HCT116 (cell line): Measurements from ENCODE around the gene HTR7.

Experiments
- CBX3 ChIP-seq: IDR thresholded peaks from 2 replicates; pipeline ENCODE4 v1.6.1; 2012; ENCODE audit warnings: low read depth
- CEBPB ChIP-seq: IDR thresholded peaks from 2 replicates; pipeline ENCODE4 v1.6.1; 2012; ENCODE audit warnings: low read depth
- EGR1 ChIP-seq: IDR thresholded peaks from 2 replicates; pipeline ENCODE4 v1.6.1; 2012; ENCODE audit warnings: low read depth
- EZH2phosphoT487 ChIP-seq: fragments of 200-600 bp; IDR thresholded peaks from 2 replicates; pipeline ENCODE4 v1.6.1; 2018; ENCODE audit warnings: antibody characterized with exemption, borderline replicate concordance
- TF ChIP-seq, protein P1 (sequence below), 3 experiments: fragments of 200-600 bp in 1 of 3; sonication (generic) in 1 of 3; IDR thresholded peaks in 2 of 3; conservative IDR thresholded peaks in 1 of 3; 2 replicates each; pipeline ENCODE4 v1.5.1; 2012 to 2017; ENCODE audit warnings: low read depth in 2 of 3, low read length in 2 of 3, antibody characterized with exemption in 1 of 3, borderline replicate concordance in 1 of 3, control low read depth in 1 of 3, mild to moderate bottlenecking in 1 of 3, mixed read lengths in 1 of 3, mixed run types in 1 of 3, moderate library complexity in 1 of 3; ENCODE audit not compliant: insufficient read depth in 1 of 3
- TF ChIP-seq, protein P2 (sequence below): IDR thresholded peaks from 2 replicates; pipeline ENCODE4 v1.6.1; 2012; ENCODE audit warnings: low read depth

DNA sequence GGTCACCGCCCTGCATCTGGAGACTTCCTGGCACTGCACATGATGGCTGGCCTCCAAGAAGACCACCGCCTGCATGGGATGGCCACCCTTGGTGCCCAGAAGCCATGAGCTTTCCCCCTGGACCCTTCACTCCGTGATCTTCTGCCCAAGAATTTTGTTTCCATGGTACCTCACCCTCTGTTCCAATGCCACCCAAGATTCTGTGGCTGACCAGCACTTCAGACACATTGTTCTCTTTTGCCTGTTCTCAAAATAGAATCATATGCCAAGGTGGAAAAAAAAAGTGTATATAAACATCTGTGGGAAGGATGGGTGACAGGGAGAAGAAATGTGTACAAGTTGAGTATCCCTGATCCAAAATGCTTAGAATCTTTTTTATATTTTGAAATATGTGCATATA, 12.1 kb downstream of the HTR7 start:
- TF ChIP-seq, protein P1, sequence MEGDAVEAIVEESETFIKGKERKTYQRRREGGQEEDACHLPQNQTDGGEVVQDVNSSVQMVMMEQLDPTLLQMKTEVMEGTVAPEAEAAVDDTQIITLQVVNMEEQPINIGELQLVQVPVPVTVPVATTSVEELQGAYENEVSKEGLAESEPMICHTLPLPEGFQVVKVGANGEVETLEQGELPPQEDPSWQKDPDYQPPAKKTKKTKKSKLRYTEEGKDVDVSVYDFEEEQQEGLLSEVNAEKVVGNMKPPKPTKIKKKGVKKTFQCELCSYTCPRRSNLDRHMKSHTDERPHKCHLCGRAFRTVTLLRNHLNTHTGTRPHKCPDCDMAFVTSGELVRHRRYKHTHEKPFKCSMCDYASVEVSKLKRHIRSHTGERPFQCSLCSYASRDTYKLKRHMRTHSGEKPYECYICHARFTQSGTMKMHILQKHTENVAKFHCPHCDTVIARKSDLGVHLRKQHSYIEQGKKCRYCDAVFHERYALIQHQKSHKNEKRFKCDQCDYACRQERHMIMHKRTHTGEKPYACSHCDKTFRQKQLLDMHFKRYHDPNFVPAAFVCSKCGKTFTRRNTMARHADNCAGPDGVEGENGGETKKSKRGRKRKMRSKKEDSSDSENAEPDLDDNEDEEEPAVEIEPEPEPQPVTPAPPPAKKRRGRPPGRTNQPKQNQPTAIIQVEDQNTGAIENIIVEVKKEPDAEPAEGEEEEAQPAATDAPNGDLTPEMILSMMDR (IDR thresholded peaks at IDR 0.05 in 2 of 3, conservative IDR thresholded peaks at IDR 0.05 in 1 of 3; ENCODE audit: borderline replicate concordance in 1 of 3, insufficient read depth in 1 of 3, low read depth in 2 of 3, low read length in 2 of 3) = no peak
- TF ChIP-seq EZH2phosphoT487 (no peak), CBX3 (no peak), CEBPB (no peak), EGR1 (no peak)
- TF ChIP-seq, protein P2, sequence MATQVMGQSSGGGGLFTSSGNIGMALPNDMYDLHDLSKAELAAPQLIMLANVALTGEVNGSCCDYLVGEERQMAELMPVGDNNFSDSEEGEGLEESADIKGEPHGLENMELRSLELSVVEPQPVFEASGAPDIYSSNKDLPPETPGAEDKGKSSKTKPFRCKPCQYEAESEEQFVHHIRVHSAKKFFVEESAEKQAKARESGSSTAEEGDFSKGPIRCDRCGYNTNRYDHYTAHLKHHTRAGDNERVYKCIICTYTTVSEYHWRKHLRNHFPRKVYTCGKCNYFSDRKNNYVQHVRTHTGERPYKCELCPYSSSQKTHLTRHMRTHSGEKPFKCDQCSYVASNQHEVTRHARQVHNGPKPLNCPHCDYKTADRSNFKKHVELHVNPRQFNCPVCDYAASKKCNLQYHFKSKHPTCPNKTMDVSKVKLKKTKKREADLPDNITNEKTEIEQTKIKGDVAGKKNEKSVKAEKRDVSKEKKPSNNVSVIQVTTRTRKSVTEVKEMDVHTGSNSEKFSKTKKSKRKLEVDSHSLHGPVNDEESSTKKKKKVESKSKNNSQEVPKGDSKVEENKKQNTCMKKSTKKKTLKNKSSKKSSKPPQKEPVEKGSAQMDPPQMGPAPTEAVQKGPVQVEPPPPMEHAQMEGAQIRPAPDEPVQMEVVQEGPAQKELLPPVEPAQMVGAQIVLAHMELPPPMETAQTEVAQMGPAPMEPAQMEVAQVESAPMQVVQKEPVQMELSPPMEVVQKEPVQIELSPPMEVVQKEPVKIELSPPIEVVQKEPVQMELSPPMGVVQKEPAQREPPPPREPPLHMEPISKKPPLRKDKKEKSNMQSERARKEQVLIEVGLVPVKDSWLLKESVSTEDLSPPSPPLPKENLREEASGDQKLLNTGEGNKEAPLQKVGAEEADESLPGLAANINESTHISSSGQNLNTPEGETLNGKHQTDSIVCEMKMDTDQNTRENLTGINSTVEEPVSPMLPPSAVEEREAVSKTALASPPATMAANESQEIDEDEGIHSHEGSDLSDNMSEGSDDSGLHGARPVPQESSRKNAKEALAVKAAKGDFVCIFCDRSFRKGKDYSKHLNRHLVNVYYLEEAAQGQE = no peak
